ENCODE measurements around the gene GON4L.

DNA sequence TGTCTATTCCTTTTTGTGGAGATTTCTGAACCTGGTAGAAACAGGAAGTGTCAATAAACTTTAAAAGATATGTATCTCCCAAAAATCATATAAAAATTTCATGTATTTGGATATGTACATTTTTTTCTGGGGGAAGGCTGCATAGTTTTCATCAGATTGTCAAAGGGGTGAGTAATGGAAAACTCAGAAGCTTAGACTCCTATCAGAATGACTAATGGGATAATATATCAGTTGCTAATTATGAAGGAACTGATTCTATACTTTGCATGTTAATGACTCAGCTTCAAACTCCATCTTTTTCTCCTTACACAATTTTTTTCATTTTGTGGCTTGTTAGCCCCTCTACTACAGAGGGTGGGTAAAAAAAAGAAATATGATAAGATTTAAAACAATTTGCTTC, 55.9 kb downstream of the GON4L start:
- TF ChIP-seq REST (IDR thresholded peaks at IDR 0.05; ENCODE audit: unreplicated experiment) = no peak
- no peak for TF ChIP-seq EZH2 (IDR thresholded peaks at IDR 0.05; ENCODE audit: low read depth, unreplicated experiment)
- no peak for TF ChIP-seq POLR2AphosphoS5 (IDR thresholded peaks at IDR 0.05; ENCODE audit: low read depth)
- no peak for TF ChIP-seq CTCF (conservative IDR thresholded peaks at IDR 0.05; ENCODE audit: low read depth in 2 of 2)
- TF ChIP-seq, protein P1, sequence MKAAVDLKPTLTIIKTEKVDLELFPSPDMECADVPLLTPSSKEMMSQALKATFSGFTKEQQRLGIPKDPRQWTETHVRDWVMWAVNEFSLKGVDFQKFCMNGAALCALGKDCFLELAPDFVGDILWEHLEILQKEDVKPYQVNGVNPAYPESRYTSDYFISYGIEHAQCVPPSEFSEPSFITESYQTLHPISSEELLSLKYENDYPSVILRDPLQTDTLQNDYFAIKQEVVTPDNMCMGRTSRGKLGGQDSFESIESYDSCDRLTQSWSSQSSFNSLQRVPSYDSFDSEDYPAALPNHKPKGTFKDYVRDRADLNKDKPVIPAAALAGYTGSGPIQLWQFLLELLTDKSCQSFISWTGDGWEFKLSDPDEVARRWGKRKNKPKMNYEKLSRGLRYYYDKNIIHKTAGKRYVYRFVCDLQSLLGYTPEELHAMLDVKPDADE (IDR thresholded peaks at IDR 0.05) = no peak
